Measurements from ENCODE around the gene HSPBAP1.

Gene HSPBAP1

GRCh38 chr3:122793568-122794416 lies at the start of gene HSPBAP1:
TSS of gene HSPBAP1 (minus strand) at chr3:122793831. CDS start at chr3:122793680, 151 bp downstream.
- H3K4me3 ChIP-seq (ENCODE audit: low read length), result peak within 1 kb of the TSS; percentile 86
- H4K20me1 ChIP-seq (ENCODE audit: control insufficient read depth, insufficient read depth, low read depth, low read length), result no peaks in the 10 kb centered on the region
- no peaks in the 10 kb centered on the region for H3F3A ChIP-seq (ENCODE audit: control insufficient read depth, insufficient read depth)
- H3K79me2 ChIP-seq (ENCODE audit: control insufficient read depth, low read length), result peaks cover 40% of the 10 kb centered on the region
- no peaks in the 10 kb centered on the region for H3K9me2 ChIP-seq (replicated peaks; ENCODE audit: control insufficient read depth, low read length)
- H3K4me2 ChIP-seq (ENCODE audit: low read length), result peak within 1 kb of the TSS; percentile 96
- H3K36me3 ChIP-seq (ENCODE audit: control insufficient read depth, low read length), result no peaks in the 10 kb centered on the region
- no peaks in the 10 kb centered on the region for H3K9me3 ChIP-seq (ENCODE audit: control insufficient read depth, insufficient read depth, low read length)
- H3K27ac ChIP-seq (ENCODE audit: low read depth, low read length), result peak within 1 kb of the TSS; percentile 62
- H3K27me3 ChIP-seq (ENCODE audit: control insufficient read depth, low read length), result no peaks in the 10 kb centered on the region
- no peak for TF ChIP-seq CTCF (IDR thresholded peaks at IDR 0.05; ENCODE audit: low read depth, low read length, poor library complexity, severe bottlenecking)
- no peak for TF ChIP-seq EZH2phosphoT487 (IDR thresholded peaks at IDR 0.05; ENCODE audit: borderline replicate concordance, low read length)
- peaks cover 28% of the 10 kb centered on the region for H3K4me1 ChIP-seq (ENCODE audit: control insufficient read depth, low read length)

- Histone ChIP-seq H3K9me2 (replicated peaks; ENCODE audit: control insufficient read depth, low read length) (no peaks in the 10 kb centered on the region), H3K4me1 (ENCODE audit: control insufficient read depth, low read length) (no peaks in the 10 kb centered on the region), H4K20me1 (ENCODE audit: control insufficient read depth, insufficient read depth, low read depth, low read length) (no peaks in the 10 kb centered on the region), H3F3A (ENCODE audit: control insufficient read depth, insufficient read depth) (no peaks in the 10 kb centered on the region), H3K4me3 (ENCODE audit: low read length) (no peak overlapping the region), H3K79me2 (ENCODE audit: control insufficient read depth, low read length) (no peaks in the 10 kb centered on the region), H3K27me3 (ENCODE audit: control insufficient read depth, low read length) (no peaks in the 10 kb centered on the region), H3K4me2 (ENCODE audit: low read length) (no peak overlapping the region), H3K9me3 (ENCODE audit: control insufficient read depth, insufficient read depth, low read length) (no peaks in the 10 kb centered on the region), H3K36me3 (ENCODE audit: control insufficient read depth, low read length) (no peaks in the 10 kb centered on the region), H3K27ac (ENCODE audit: low read depth, low read length) (no peak overlapping the region)
- TF ChIP-seq EZH2phosphoT487 (IDR thresholded peaks at IDR 0.05; ENCODE audit: borderline replicate concordance, low read length) (no peak), CTCF (IDR thresholded peaks at IDR 0.05; ENCODE audit: low read depth, low read length, poor library complexity, severe bottlenecking) (no peak)
Observed at GRCh38 chr3:122835590-122835989, 42.0 kb upstream of the HSPBAP1 start.

GRCh38 chr3:122828281-122828680 lies 34.6 kb upstream of the HSPBAP1 start:
- Histone ChIP-seq H3K9me3 (ENCODE audit: control insufficient read depth, insufficient read depth, low read length) (no peaks in the 10 kb centered on the region), H3K9me2 (replicated peaks; ENCODE audit: control insufficient read depth, low read length) (no peaks in the 10 kb centered on the region), H4K20me1 (ENCODE audit: control insufficient read depth, insufficient read depth, low read depth, low read length) (no peaks in the 10 kb centered on the region), H3K4me1 (ENCODE audit: control insufficient read depth, low read length) (no peaks in the 10 kb centered on the region), H3F3A (ENCODE audit: control insufficient read depth, insufficient read depth) (no peaks in the 10 kb centered on the region), H3K27me3 (ENCODE audit: control insufficient read depth, low read length) (no peaks in the 10 kb centered on the region), H3K4me3 (ENCODE audit: low read length) (no peak overlapping the region), H3K27ac (ENCODE audit: low read depth, low read length) (no peak overlapping the region), H3K4me2 (ENCODE audit: low read length) (no peak overlapping the region), H3K36me3 (ENCODE audit: control insufficient read depth, low read length) (no peaks in the 10 kb centered on the region), H3K79me2 (ENCODE audit: control insufficient read depth, low read length) (no peaks in the 10 kb centered on the region)
- TF ChIP-seq EZH2phosphoT487 (IDR thresholded peaks at IDR 0.05; ENCODE audit: borderline replicate concordance, low read length) (no peak), CTCF (IDR thresholded peaks at IDR 0.05; ENCODE audit: low read depth, low read length, poor library complexity, severe bottlenecking) (no peak)
